HCT116 (cell line): ENCODE measurements around the gene MYCBP2. TPM values are rescaled to one million over a fixed set of nuclear protein-coding genes. Genes with fewer than 3 reads are reported as not detected.

Source experiments
- ATAC-seq: fragments of 200-7000 bp; cut with Tn5 transposase; 2 replicates; pipeline ENCODE4 v1.9.1; 2020; ENCODE audit warnings: mild to moderate bottlenecking, moderate library complexity
- BruUV-seq: library from RNA; stranded (reverse); fragments of 400-500 nt; replicated peaks from 2 replicates; lab custom pipeline; 2021; lab: Mats Ljungman, UMichigan
- CTCF ChIA-PET: fragments of 300-600 bp; sonication (Branson Sonifier 250); formaldehyde crosslinking; loops from one replicate; lab custom pipeline; 2021; ENCODE audit warnings: antibody characterized with exemption; lab: Charles Lee
- POLR2A ChIA-PET: fragments of 300-600, 350-600 bp; sonication (Branson Sonifier 250); formaldehyde crosslinking; loops from one replicate; lab custom pipeline; 2021; ENCODE audit warnings: antibody characterized with exemption; lab: Charles Lee
- RAD21 ChIA-PET, 2 experiments: fragments of 300-600 bp; sonication (Branson Sonifier 250); formaldehyde crosslinking; loops; one replicate each; lab custom pipeline; 2023; ENCODE audit warnings: low total read pairs in 2 of 2; ENCODE audit not compliant: uncharacterized antibody in 2 of 2, unreplicated experiment in 2 of 2, low non-redundant PET in 1 of 2; lab: Charles Lee
- DNase-seq: peaks from one replicate; pipeline ENCODE4 v3.0.0-alpha.2; 2010; ENCODE audit warnings: low read depth, low spot score
- H2AFZ ChIP-seq: fragments of 200-600 bp; shearing (Covaris generic), sonication (generic); 2 replicates; pipeline ENCODE4 v1.6.1; 2017; ENCODE audit warnings: low read depth, mixed run types, mixed read lengths, antibody characterized with exemption, low read length; ENCODE audit not compliant: poor library complexity, severe bottlenecking
- H3K27ac ChIP-seq: 2 replicates; pipeline ENCODE4 v1.5.1; 2012; ENCODE audit warnings: low read depth, low read length
- H3K27me3 ChIP-seq: fragments of 200-600 bp; sonication (generic); 2 replicates; pipeline ENCODE4 v1.6.1; 2016; ENCODE audit warnings: mixed run types, low read length, mixed read lengths; ENCODE audit not compliant: insufficient read depth
- H3K36me3 ChIP-seq, 2 experiments: fragments of 200-500 bp in 1 of 2; fragments of 200-600 bp in 1 of 2; sonication (Bioruptor generic) in 1 of 2; sonication (generic) in 1 of 2; 2 replicates each; pipeline versions ENCODE4 v1.5.1 to v1.6.1; 2014 to 2016; ENCODE audit warnings: low read length in 2 of 2, inconsistent platforms in 1 of 2, mixed read lengths in 1 of 2, mixed run types in 1 of 2; ENCODE audit not compliant: insufficient read depth in 2 of 2, control insufficient read depth in 1 of 2
- H3K4me1 ChIP-seq, 2 experiments: fragments of 200-600 bp in 1 of 2; sonication (generic) in 1 of 2; 2 replicates each; pipeline versions ENCODE4 v1.5.1 to v1.6.1; 2012 to 2017; ENCODE audit warnings: low read length in 2 of 2, inconsistent platforms in 1 of 2, mild to moderate bottlenecking in 1 of 2, mixed read lengths in 1 of 2, mixed run types in 1 of 2, moderate library complexity in 1 of 2; ENCODE audit not compliant: insufficient read depth in 2 of 2, control insufficient read depth in 1 of 2
- H3K4me2 ChIP-seq: fragments of 200-600 bp; sonication (generic); 2 replicates; pipeline ENCODE4 v1.6.1; 2017; ENCODE audit warnings: mixed run types, low read length, mixed read lengths
- H3K4me3 ChIP-seq, 2 experiments: fragments of 200-600 bp in 1 of 2; sonication (generic) in 1 of 2; replicated peaks in 1 of 2; 2 replicates each; pipeline ENCODE4 v1.5.1; 2011 to 2016; ENCODE audit warnings: low read length in 2 of 2, control low read depth in 1 of 2, low read depth in 1 of 2, mild to moderate bottlenecking in 1 of 2, mixed read lengths in 1 of 2, mixed run types in 1 of 2
- H3K79me2 ChIP-seq: fragments of 200-600 bp; sonication (generic); 2 replicates; pipeline ENCODE4 v1.6.1; 2017; ENCODE audit warnings: mild to moderate bottlenecking, mixed run types, low read length, moderate library complexity, mixed read lengths; ENCODE audit not compliant: insufficient read depth
- H3K9ac ChIP-seq: fragments of 200-600 bp; sonication (generic); 2 replicates; pipeline ENCODE4 v1.6.1; 2016; ENCODE audit warnings: low read length, mixed read lengths
- H3K9me2 ChIP-seq: fragments of 200-600 bp; sonication (generic), shearing (Covaris generic); 2 replicates; pipeline ENCODE4 v1.6.1; 2017; ENCODE audit warnings: mixed run types, mild to moderate bottlenecking, moderate library complexity; ENCODE audit not compliant: insufficient read depth
- H3K9me3 ChIP-seq, 2 experiments: fragments of 200-500 bp in 1 of 2; fragments of 200-600 bp in 1 of 2; sonication (Bioruptor generic) in 1 of 2; sonication (generic) in 1 of 2; 2 replicates each; pipeline ENCODE4 v1.6.1; 2014 to 2017; ENCODE audit warnings: low read length in 2 of 2, mixed read lengths in 2 of 2, inconsistent platforms in 1 of 2, low read depth in 1 of 2, mild to moderate bottlenecking in 1 of 2, mixed run types in 1 of 2, moderate library complexity in 1 of 2; ENCODE audit not compliant: control insufficient read depth in 1 of 2, insufficient read depth in 1 of 2
- H4K20me1 ChIP-seq: fragments of 200-600 bp; sonication (generic), shearing (Covaris generic); 2 replicates; pipeline ENCODE4 v1.6.1; 2017; ENCODE audit warnings: mixed run types, mild to moderate bottlenecking, moderate library complexity; ENCODE audit not compliant: insufficient read depth
- CTCF ChIP-seq, 3 experiments: fragments of 200-600 bp in 1 of 3; sonication (generic) in 1 of 3; IDR thresholded peaks in 2 of 3; conservative IDR thresholded peaks in 1 of 3; 2 replicates each; pipeline ENCODE4 v1.5.1; 2012 to 2017; ENCODE audit warnings: low read depth in 2 of 3, low read length in 2 of 3, antibody characterized with exemption in 1 of 3, borderline replicate concordance in 1 of 3, control low read depth in 1 of 3, mild to moderate bottlenecking in 1 of 3, mixed read lengths in 1 of 3, mixed run types in 1 of 3, moderate library complexity in 1 of 3; ENCODE audit not compliant: insufficient read depth in 1 of 3
- RAD21 ChIP-seq: IDR thresholded peaks from 2 replicates; pipeline ENCODE4 v1.6.1; 2012; ENCODE audit warnings: low read depth, mild to moderate bottlenecking
- ZBTB33 ChIP-seq: IDR thresholded peaks from 2 replicates; pipeline ENCODE4 v1.6.1; 2011; ENCODE audit warnings: mild to moderate bottlenecking, low read length, moderate library complexity; ENCODE audit not compliant: insufficient replicate concordance; ENCODE audit errors: extremely low read depth
- intact Hi-C: fragments of 100-400 bp; cut with micrococcal nuclease; formaldehyde crosslinking; loops from 2 replicates; pipeline ENCODE4 v1.10.0; 2022
- total RNA-seq: library from RNA; stranded (reverse); gene quantifications from one replicate; pipeline ENCODE4 v1.2.1, GENCODE V29; 2021; ENCODE audit not compliant: unreplicated experiment

The MYCBP2 gene
- total RNA-seq, 1 experiment from 2014 or later = 48.5 TPM

- Histone ChIP-seq H3K4me2 (no peak overlapping the region), H3K27ac (no peak overlapping the region), H4K20me1 (no peaks in the 10 kb centered on the region), H3K4me1 (no peaks in the 10 kb centered on the region), H3K9me3 (no peaks in the 10 kb centered on the region), H3K4me3 (no peak overlapping the region), H3K9me2 (no peaks in the 10 kb centered on the region), H3K9ac (no peak overlapping the region), H3K27me3 (no peaks in the 10 kb centered on the region), H2AFZ (no peak overlapping the region), H3K36me3 (peaks cover 16 to 19% of the 10 kb centered on the region in 2 experiments; a peak in 3 of 4 replicates), H3K79me2 (peaks cover 23% of the 10 kb centered on the region)
- CTCF ChIA-PET = interaction anchor here (0.6 to 1.6 kb wide), 3 partner anchors 31 to 591 kb away, joined by 3 read pairs; no protein-coding TSS in a partner anchor
- intact Hi-C loops = loop anchor here (10.0 kb wide), 1 partner anchor 1328 kb away; no protein-coding TSS in a partner anchor
- TF ChIP-seq CTCF (IDR thresholded peaks at IDR 0.05 in 2 of 3, conservative IDR thresholded peaks at IDR 0.05 in 1 of 3; ENCODE audit: borderline replicate concordance in 1 of 3, insufficient read depth in 1 of 3, low read depth in 2 of 3, low read length in 2 of 3) = peak; percentile 10 to 73 (median 68); a peak in 4 of 6 replicates
- no peak for TF ChIP-seq ZBTB33
- peak; percentile 44 for TF ChIP-seq RAD21
- RAD21 ChIA-PET = no interaction called here
- BruUV-seq = no TSS peak
- ATAC-seq (peak; percentile 59), DNase-seq (peak; percentile 12)
- POLR2A ChIA-PET = no interaction called here
Observed at GRCh38 chr13:77002590-77003190, 324.2 kb downstream of the MYCBP2 start.
